NCI-H460 (cell line): ENCODE results near the gene CIC. TPM values are rescaled to one million over a fixed set of nuclear protein-coding genes. Genes with fewer than 3 reads are reported as not detected.
"Not testable (repeated sequence)": the region's sequence is repeated elsewhere in the genome, so short reads cannot be mapped to it uniquely, and the experiment has no call there.

ENCODE experiments used
- DNase-seq: peaks from one replicate; pipeline ENCODE4 v3.0.0-alpha.2; 2016; ENCODE audit warnings: low read depth; ENCODE audit errors: extremely low read depth
- total RNA-seq: library from RNA; depleted of rRNA; stranded (reverse); fragments of >200 nt; shearing (Covaris generic); gene quantifications from 2 replicates; pipeline ENCODE4 v1.2.3, GENCODE V29; 2014; rRNA removed

The CIC gene
- total RNA-seq, 1 experiment from 2014 or later, result 7.7 TPM

DNA sequence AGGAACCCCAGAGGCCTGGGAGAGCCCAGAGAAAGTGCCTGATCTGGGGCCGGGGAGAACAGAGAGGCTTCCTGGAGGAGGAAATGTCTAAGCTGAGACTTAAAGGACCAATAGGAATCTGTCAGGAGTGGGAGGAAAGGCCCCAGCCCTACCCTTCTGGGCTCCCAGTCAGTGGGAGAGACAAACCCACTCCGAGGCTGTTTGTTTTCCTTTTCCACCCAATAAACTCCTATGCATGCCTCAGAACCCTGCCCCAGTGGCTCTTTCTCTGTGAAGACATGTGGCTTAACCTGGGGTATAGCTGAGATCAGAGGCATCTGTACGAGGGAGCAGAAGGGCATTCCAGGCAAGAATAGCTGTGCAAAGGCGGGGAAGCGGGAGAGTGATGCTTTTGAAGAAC, 58.3 kb downstream of the CIC start:
- no peak for DNase-seq

DNA sequence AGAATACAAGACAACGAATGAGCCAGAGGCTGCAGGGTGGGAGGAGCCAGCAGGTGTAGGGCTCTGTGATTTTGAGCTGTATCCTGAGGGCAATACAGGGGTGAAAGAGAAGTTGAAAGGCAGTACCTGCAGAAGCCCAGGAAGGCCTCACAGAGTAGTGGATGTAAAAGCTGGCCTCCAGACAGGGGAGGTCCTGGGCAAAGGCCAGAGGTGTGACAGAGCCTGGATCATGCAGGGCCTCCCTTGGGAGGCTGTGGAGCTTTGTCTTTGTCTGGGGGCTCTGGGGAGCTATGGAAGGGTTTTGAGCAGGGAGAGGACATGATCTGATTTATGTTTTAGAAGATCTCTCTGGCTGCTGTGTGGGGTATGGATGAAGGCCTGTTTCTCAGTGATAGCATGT, 59.1 kb downstream of the CIC start:
- DNase-seq, result no peak

GRCh38 chr19:42328854-42329253, 59.8 kb downstream of the CIC start:
- DNase-seq, result no peak

GRCh38 chr19:42330241-42330711, 61.2 kb downstream of the CIC start:
- DNase-seq, result no peak

GRCh38 chr19:42331333-42331732, 62.3 kb downstream of the CIC start:
- DNase-seq, result not testable (repeated sequence)

GRCh38 chr19:42332059-42332458, 63.0 kb downstream of the CIC start:
- no peak for DNase-seq

GRCh38 chr19:42333018-42333417, 64.0 kb downstream of the CIC start:
- DNase-seq, result no peak

DNA sequence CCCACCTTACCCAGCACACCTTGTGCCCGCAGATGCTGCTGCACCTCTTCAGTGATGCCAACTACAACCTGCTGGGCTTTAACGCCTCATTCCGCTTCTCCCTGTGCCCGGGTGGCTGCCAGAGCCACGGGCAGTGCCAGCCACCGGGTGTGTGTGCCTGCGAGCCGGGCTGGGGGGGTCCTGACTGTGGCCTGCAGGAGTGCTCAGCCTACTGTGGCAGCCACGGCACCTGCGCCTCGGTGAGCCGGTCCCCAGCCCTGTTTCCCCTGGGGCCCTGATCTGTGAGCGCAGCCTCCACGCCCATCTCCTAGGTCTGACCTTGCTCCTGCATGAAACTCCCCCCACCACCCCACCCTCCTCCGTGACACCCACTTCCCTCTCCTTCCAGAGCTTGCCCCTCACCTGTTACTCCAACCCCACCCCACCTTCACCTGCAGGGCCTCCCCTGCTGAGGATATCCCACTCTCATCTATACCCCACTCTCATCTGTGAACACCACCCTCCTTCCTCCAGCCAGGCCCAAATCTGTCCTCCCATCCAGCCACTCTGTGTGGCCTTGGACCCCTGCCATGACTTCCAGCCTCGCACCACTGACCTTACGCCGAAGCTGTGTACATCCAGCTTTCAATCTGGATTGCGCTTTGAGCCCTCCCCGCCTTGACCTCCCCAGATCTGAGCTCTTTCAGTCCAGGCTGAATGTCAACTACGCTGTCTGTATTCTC, 65.1 kb downstream of the CIC start:
- DNase-seq, result no peak

GRCh38 chr19:42334697-42335373, 65.8 kb downstream of the CIC start:
- DNase-seq, result no peak

DNA sequence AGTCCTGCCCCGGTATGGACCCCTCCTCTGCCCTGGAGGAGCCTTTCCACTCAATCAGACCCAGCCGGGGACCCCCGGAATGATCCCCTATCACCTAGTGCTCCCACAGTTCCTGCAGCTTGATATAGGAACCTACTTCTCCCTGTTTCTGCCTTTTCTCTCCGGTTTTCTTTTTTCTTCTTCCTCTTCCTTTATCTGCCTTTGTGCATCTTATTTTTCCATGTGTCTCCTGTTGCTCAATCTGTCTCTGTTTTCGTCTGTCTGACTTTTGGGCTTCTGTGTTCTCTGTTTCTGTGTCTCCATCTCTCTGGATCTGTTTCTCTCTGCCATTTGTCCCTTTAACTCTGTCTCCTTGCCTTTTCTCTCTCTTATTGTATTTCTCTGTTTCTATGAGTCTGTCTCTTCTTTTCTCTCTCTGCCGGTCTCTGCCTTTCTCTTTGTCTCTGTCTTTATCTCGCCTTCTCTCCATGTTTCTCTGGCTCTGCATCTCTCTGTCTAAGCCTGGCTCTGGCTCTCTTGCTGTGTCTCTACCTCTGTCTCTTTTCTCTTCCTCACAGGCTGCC, 66.4 kb downstream of the CIC start:
- no peak for DNase-seq

- no peak for DNase-seq
Measured at GRCh38 chr19:42335971-42336370, 66.9 kb downstream of the CIC start.

GRCh38 chr19:42339126-42339860, 70.2 kb downstream of the CIC start:
- DNase-seq, result not testable (repeated sequence)

DNA sequence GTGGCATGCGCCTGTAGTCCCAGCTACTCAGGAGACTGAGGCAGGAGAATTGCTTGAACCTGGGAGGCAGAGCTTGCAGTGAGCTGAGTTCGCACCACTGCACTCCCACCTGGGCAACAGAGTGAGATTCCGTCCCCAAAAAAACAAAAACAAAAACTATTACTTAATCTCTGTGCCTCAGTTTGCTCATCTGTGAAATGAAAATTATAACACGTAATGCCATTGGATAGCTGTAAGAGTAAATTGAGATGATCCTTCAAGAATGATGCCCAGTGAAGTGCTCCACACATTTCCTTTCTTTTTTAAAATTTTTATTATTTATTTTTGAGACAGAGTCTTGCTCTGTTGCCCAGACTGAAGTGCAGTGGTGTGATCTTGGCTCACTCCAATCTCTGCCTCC, 70.9 kb downstream of the CIC start:
- DNase-seq, result not testable (repeated sequence)

- no peak for DNase-seq
Measured at GRCh38 chr19:42343344-42344110, 74.5 kb downstream of the CIC start.

DNA sequence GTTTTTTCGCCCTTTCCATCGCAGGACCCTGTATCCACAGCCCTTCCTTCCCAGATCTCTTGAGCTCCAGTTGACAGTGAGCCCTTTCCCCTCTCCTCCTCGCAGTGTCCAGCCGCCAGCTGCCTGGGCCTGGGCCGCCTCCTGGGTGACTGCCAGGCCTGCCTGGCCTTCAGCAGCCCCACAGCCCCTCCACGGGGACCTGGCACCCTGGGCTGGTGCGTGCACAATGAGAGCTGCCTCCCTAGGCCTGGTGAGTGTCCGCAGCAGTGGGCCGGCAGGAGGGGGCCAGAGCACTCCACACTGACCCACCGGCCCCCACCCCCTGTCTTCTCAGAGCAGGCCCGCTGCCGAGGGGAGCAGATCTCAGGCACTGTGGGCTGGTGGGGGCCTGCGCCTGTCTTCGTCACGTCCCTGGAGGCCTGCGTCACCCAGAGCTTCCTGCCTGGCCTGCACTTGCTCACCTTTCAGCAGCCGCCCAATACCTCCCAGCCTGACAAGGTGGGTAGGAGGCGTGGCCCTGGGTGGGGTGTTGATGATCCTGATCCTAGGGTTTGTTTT, 75.4 kb downstream of the CIC start:
- DNase-seq, result no peak

Other genes starting within 250 kb of the CIC start
- 0.07 TPM in 1 of 2 replicates, not detected in the other for gene GRIK5, start 199.0 kb upstream of the CIC start, total RNA-seq
- gene ZNF574, start 193.1 kb upstream of the CIC start, total RNA-seq, result 8.4 and 8.7 TPM in 2 replicates
- 0.02 TPM in 1 of 2 replicates, not detected in the other for gene POU2F2, start 136.8 kb upstream of the CIC start, total RNA-seq
- gene DEDD2, start 51.6 kb upstream of the CIC start, total RNA-seq, result 12.9 and 16.5 TPM in 2 replicates
- 3.7 and 4.4 TPM in 2 replicates for gene ZNF526, start 48.9 kb upstream of the CIC start, total RNA-seq
- 19.0 and 20.2 TPM in 2 replicates for gene GSK3A, start 26.6 kb upstream of the CIC start, total RNA-seq
- gene ERF, start 14.1 kb upstream of the CIC start, total RNA-seq, result 16.1 and 17.1 TPM in 2 replicates
- gene PRR19, start 32.9 kb downstream of the CIC start, total RNA-seq, result 0.35 TPM in 1 of 2 replicates, not detected in the other
- 17.4 and 22.4 TPM in 2 replicates for gene PAFAH1B3, start 33.4 kb downstream of the CIC start, total RNA-seq
- gene TMEM145, start 44.1 kb downstream of the CIC start, total RNA-seq, result 0.17 TPM in 1 of 2 replicates, not detected in the other
- gene MEGF8, start 56.4 kb downstream of the CIC start, total RNA-seq, result 7.4 and 7.8 TPM in 2 replicates
- gene CNFN, start 121.0 kb downstream of the CIC start, total RNA-seq, result 0.69 and 1.2 TPM in 2 replicates
- 0.87 and 1.5 TPM in 2 replicates for gene LIPE, start 158.1 kb downstream of the CIC start, total RNA-seq
- not detected in 2 replicates for gene CXCL17, start 173.7 kb downstream of the CIC start, total RNA-seq